ENCODE results near the gene PJA1. TPM values are rescaled to one million over a fixed set of nuclear protein-coding genes. Genes with fewer than 3 reads are reported as not detected.

The PJA1 gene
- polyA plus RNA-seq, 3 donors = 2.1 to 11.6 (median 8.8) TPM

DNA sequence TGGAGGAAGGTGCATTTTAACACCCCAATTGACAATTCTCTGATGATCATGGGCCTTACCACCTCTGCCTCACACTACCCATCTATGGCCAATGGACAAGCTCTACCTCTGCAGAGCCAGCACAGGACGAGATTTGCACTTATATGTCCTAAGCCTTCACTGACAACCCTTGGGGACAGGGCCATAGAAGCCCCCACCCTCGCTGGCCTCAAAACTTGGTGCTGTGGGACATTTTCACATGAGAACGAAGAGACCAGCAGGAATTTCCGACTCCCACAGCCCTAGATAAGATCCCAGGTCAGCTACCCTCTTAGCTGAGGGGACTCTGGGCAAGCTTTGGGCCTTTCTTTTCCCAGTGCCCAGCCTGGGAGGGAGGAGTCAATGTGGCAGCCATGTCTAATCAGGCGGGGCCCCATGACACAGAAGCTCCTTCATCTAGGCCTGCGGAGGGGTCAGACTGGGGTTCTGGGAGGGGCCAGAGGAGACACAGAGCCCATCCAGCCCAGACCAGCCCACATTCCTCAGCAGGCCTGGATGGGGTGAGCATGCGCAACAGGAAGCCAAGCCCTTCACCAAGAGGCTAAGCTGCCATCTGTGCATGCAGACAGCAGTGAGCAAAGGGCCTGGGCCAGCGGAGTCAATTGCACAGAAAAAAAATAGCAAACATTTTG, 12.1 kb downstream of the PJA1 start:
- H3K4me2 ChIP-seq (replicated peaks; ENCODE audit: extremely low read depth, low read length, poor library complexity, severe bottlenecking) = no peak overlapping the region
- H3K79me2 ChIP-seq (ENCODE audit: insufficient read depth, low read length) = no peaks in the 10 kb centered on the region
- H4K20me1 ChIP-seq (ENCODE audit: insufficient read depth, low read length) = no peaks in the 10 kb centered on the region
- H2AFZ ChIP-seq (ENCODE audit: insufficient read depth, low read depth, low read length, poor library complexity, severe bottlenecking) = no peak overlapping the region
- no peak for DNase-seq
- peaks cover 9% of the 10 kb centered on the region for H3K4me1 Mint-ChIP-seq
- H3K36me3 Mint-ChIP-seq = no peaks in the 10 kb centered on the region
- H3K27ac Mint-ChIP-seq = no peak overlapping the region
- H3K27me3 ChIP-seq (ENCODE audit: control insufficient read depth in 2 of 2, insufficient read depth in 2 of 2, low read length in 2 of 2) = no peaks in the 10 kb centered on the region
- no peak overlapping the region for H3K27ac ChIP-seq (ENCODE audit: low read depth in 1 of 2, low read length in 2 of 2)
- H3K4me1 ChIP-seq (ENCODE audit: control insufficient read depth in 1 of 2, insufficient read depth in 2 of 2, low read length in 2 of 2) = peaks cover 12 to 16% of the 10 kb centered on the region in 2 donors
- TF ChIP-seq CTCF (IDR thresholded peaks at IDR 0.05) = no peak
- peaks cover 10 to 29% (median 11%) of the 10 kb centered on the region in 3 donors for H3K27me3 Mint-ChIP-seq (ENCODE audit: low read depth in 3 of 3)
- no peaks in the 10 kb centered on the region for H3K9me3 ChIP-seq (replicated peaks in 1 of 2; ENCODE audit: control insufficient read depth in 1 of 2, insufficient read depth in 1 of 2, low read length in 2 of 2)
- intact Hi-C loops (cut with micrococcal nuclease) = no loop called here
- WGBS (ENCODE audit: insufficient coverage) = 100% methylated on average over 2 of the region's 8 CpGs
- no peak overlapping the region for H3K4me3 Mint-ChIP-seq
- peaks cover 0 to 2% (median 0%) of the 10 kb centered on the region in 7 donors for H3K9me3 Mint-ChIP-seq
- no peak overlapping the region for H3K4me3 ChIP-seq (replicated peaks in 1 of 3; ENCODE audit: low read depth in 2 of 3, low read length in 3 of 3)
- no peak overlapping the region for H3K9ac ChIP-seq (ENCODE audit: insufficient read depth, low read length, poor library complexity, severe bottlenecking)
- H3K36me3 ChIP-seq (replicated peaks in 1 of 2; ENCODE audit: control insufficient read depth in 1 of 2, insufficient read depth in 2 of 2, low read length in 2 of 2) = no peaks in the 10 kb centered on the region

GRCh38 chrX:69152417-69152841, 12.8 kb downstream of the PJA1 start:
- TF ChIP-seq CTCF (IDR thresholded peaks at IDR 0.05) = no peak
- H3K4me3 ChIP-seq (replicated peaks in 1 of 3; ENCODE audit: low read depth in 2 of 3, low read length in 3 of 3) = no peak overlapping the region
- H3K4me3 Mint-ChIP-seq = no peak overlapping the region

More at GRCh38 chrX:69152417-69152841, 12.8 kb downstream of the PJA1 start:
- Mint-ChIP-seq H3K27me3 (ENCODE audit: low read depth in 3 of 3) (peaks cover 10 to 30% (median 11%) of the 10 kb centered on the region in 3 donors), H3K27ac (peak overlapping the region in 2 of 7 donors; percentile 52 to 79), H3K36me3 (no peaks in the 10 kb centered on the region), H3K4me1 (peaks cover 9% of the 10 kb centered on the region), H3K9me3 (peaks cover 0 to 2% (median 0%) of the 10 kb centered on the region in 7 donors)
- peak; percentile 35 to 52 (median 42) for DNase-seq
- no peaks in the 10 kb centered on the region for H3K9me3 ChIP-seq (replicated peaks in 1 of 2; ENCODE audit: control insufficient read depth in 1 of 2, insufficient read depth in 1 of 2, low read length in 2 of 2)
- intact Hi-C loops (cut with micrococcal nuclease) = no loop called here
- H4K20me1 ChIP-seq (ENCODE audit: insufficient read depth, low read length) = no peaks in the 10 kb centered on the region
- peak overlapping the region in 1 of 2 donors; percentile 26 for H3K27ac ChIP-seq (ENCODE audit: low read depth in 1 of 2, low read length in 2 of 2)
- WGBS (ENCODE audit: insufficient coverage) = no CpG with 5 or more reads among the region's 1 CpG
- H3K36me3 ChIP-seq (replicated peaks in 1 of 2; ENCODE audit: control insufficient read depth in 1 of 2, insufficient read depth in 2 of 2, low read length in 2 of 2) = no peaks in the 10 kb centered on the region
- no peaks in the 10 kb centered on the region for H3K79me2 ChIP-seq (ENCODE audit: insufficient read depth, low read length)
- H3K27me3 ChIP-seq (ENCODE audit: control insufficient read depth in 2 of 2, insufficient read depth in 2 of 2, low read length in 2 of 2) = no peaks in the 10 kb centered on the region
- H3K4me2 ChIP-seq (replicated peaks; ENCODE audit: extremely low read depth, low read length, poor library complexity, severe bottlenecking) = peak overlapping the region; percentile 11
- H2AFZ ChIP-seq (ENCODE audit: insufficient read depth, low read depth, low read length, poor library complexity, severe bottlenecking) = no peak overlapping the region
- H3K9ac ChIP-seq (ENCODE audit: insufficient read depth, low read length, poor library complexity, severe bottlenecking) = no peak overlapping the region
- H3K4me1 ChIP-seq (ENCODE audit: control insufficient read depth in 1 of 2, insufficient read depth in 2 of 2, low read length in 2 of 2) = peaks cover 12 to 16% of the 10 kb centered on the region in 2 donors
